ENCODE data around the gene MPPED1. TPM values are rescaled to one million over a fixed set of nuclear protein-coding genes. Genes with fewer than 3 reads are reported as not detected.

The MPPED1 gene
- polyA plus RNA-seq, 12 donors, result 0.31 to 25.8 (median 0.70) TPM; not detected in 2

DNA sequence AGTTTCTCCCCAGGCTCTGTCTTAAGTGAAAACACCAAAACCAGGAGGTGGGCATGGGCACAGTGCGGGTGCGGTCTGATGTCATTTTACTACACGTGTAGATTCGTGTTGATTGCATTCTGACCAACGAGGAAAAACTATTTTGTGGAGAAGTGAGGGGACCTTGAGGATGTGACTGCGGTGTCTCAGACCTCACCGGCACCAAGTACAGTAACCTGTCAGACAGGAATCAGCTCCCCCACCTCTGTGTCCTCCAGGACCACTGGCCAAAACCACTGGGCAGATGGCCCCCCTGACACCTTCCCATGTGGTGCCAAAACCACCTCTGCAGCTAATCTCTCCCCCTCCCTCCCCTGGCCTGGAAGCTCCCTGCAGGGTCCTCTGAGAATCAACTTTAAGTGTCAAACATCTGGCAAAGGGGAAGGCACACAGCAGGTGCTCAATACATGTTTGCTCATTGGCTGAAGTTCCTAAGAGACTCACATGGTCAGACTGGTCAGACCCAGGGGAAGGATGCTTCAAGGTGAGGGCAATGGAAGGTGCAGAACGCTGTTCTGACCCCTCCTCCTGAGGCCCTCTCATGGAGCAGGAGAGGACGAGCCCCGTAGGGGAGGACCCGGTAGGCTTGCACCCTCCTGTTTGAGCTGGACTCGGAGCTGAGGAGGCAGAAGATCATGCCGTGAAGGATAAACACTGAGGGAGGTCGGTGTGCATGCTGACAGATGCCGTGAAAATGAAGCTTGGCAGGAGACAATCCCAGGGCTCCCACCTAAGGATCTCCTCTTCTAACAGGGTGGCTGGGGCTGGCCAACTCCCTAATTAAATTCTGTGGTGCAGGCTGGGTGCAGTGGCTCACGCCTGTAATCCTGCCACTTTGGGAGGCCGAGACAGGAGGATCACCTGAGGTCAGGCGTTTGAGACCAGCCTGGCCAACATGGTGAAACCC lies 129.9 kb downstream of the MPPED1 start:
- DNase-seq, result no peak

DNA sequence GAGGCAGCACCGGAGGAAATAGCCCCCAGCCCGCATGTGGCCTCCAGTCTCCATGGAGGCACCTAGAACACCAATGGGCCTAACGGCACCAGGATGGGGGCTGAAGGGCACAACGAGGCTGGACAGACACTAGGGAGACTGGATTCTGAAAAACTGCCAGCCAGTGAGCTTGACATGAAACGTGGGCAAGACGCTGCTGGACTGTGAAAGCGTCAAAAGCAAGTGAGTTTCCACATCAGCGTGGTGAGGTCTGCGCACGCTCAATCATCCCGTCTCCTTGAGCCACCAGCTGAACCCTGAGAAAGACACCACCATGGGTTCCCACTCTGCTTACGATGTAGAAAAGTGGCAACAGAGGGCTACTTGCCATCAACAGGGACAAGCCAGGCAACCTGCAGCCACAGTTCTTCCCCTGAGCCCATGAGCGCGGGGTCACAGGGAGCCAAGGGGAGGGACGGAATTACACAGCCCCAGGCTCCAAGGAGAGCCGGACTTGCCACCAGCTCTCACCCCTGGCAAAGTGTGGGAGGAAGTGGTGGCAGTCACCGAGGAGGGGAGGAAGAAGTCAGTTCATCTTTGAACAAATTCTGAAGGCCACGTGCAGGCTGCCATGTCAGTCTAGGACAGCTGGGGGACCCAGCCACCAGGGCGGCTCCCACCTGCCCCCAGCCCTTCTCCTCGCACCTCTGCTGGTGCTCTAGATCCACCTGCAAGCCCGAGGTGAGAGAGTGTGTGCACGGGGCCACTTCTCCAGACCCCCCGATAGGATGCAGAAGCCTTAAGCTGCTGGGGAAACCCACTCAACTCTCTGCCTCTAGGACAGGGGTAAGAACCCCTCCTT lies 131.1 kb downstream of the MPPED1 start:
- no peak for DNase-seq

DNA sequence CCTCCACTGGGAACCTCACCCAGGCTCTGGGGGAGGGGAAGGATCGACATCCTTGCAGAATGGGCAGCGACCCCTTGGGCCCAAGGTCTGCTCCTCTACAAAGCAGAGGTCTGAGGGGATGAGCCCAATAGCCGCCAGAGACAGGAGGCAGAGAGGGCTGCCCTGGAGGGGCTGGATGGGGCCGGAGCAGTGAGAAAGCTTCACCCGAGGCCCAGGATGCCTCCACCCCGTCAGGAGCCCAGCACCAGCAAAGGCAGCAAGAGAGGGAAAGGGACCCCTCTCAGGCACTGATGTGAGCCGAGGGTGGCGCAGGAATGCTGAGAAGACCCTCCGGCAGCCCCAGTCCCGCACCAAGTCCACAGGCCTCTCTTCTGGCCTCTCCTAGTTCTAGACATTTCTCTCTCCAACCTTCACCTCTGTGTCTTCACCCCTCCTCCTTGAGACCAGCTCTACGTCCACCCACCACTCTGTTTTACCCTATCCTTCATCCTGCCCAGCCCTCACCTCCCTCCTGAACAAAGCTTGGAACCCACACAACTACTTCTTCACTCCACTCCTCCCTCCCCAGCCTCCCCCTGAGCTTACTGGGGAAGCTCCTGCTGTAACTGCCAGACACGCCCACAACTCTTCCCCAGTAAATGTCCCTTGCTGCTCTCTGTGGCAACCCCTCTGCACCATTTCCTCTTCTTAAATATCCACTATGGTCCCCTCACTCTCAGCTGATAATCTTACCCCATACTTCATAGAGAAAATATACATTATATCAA lies 131.9 kb downstream of the MPPED1 start:
- DNase-seq, result no peak

DNA sequence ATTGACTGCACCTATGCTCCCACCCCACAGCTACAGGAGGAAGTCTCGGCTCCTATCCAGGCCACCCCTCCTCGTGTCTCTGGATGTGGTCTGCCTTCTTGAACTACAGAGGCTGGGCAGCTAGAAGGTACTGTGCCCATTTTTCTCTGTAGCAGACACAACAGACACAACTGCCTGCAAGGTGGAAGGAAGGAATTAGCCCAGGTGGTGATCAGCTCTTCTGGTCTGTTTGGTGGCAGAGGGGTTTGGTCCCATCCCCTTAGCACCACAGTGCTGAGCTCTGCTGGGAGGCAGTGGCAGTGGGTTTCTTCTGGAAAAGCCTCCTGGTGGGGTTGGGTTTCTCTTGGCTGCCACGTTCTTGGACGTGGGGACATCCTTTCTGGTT lies 132.5 kb downstream of the MPPED1 start:
- DNase-seq, result no peak

DNA sequence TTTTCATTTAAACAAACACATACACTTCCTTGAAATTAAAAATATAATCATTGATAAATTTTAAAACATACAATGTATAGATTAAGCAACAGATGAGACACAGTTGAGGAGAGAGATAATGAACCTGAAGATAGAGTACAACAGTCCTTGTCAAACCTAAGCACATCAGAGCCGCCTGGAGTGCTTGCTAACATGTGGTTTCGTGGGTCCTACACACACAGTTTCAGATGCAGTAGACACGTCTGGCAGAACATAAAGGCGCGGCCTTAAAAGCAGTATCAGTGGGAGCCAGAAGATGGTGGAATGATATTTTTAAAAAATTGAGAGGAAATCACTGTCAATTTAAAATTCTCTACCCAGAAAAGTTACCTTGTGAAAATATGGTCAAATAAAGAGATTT lies 134.4 kb downstream of the MPPED1 start:
- no peak for DNase-seq

DNA sequence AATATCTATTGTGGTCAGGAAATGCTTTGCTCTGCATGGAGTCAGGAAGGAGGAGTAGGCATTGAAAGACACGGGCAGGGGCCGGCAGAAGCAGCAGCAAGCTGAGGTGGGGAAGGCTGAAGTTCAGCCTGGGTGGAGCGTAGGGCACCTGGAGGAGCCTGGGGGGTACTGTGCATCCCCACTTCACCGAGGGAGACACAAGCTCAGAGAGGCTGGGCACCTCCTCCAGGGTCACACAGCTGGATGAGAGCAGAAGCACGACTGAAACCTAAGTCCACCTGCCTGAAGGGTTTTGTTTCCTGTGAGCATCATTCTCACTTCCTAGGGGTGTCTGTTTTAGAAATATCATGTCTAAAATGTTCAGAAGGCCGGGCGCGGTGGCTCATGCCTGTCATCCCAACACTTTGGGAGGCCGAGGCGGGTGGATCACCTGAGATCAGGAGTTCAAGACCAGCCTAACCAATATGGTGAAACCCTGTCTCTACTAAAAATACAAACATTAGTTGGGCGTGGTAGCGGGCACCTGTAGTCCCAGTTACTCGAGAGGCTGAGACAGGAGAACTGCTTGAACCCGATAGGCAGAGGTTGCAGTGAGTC lies 138.3 kb downstream of the MPPED1 start:
- no peak for DNase-seq

DNA sequence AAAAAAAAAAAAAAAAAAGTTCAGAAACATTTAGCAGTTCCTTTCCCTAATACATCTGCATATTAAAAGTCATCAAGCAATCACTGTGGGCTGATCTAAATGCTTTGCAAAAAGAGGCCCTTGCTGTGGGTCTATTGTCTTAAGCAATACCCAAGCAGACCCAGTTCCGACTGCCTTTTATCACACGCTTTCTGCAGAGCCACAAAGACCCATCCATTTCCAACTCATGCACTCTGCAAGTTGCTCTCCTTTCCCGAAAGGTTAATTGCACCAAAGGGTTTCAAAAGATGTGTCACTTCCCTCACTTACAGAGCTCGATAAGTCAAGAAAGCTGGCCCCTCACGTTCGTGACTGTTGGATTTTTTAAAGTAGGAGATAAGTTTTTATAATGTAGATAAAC lies 138.9 kb downstream of the MPPED1 start:
- no peak for DNase-seq

DNA sequence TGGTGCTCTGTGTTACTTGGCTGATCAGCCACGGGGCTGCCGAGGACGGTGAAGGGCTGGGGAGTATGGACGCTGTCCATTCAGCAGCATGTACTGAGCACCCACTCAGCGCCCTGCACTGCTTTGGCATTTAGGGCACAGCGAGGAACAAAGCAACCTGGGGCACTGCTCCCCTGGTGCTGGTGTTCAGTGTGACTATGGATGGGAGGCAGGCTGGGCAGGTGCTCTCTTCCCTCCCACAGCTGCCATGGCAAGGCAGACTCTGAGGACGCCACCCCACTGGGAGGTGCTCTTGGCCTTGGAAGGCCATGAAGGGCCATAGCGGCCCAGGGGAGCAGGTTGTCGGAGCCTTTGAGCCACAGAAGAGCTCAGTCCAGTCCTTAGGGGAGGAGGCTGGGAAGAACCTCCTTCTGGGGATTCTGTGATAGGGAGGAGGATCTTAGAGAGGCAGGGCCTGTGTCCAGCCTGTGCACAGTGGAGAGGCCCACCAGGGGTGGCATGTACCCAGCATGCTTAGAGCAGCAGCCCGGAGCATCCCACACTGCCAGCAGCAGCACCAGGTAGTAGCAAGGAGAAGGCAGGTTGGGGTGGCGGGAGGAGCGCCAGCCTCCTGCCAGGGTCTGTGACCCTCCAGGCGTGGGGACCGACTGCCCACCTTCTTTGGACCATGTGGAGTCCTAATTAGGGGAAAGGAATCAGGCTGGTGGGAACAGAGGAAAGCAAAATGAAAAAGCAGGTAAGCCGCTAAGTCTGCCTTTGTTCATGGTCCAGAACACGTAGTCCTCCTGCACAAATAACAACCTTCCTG lies 141.8 kb downstream of the MPPED1 start:
- DNase-seq, result no peak

DNA sequence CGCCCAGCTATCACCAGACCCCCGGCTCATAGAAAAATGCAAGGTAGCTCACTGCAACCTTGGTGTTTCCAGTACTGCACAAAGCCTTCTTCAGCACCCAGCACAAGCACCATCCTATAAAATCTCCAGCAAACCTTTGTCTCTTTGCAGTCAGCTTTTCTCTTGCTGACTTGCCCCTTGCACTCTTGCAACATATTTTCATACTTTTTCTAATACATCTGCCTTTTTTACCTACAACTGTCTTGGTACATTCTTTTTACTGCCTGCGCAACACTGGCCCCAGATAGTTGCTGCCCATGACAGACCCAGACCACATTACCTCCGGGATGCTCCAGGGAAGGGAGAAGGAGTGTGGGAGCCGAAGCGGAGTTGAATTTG lies 142.4 kb downstream of the MPPED1 start:
- no peak for DNase-seq

DNA sequence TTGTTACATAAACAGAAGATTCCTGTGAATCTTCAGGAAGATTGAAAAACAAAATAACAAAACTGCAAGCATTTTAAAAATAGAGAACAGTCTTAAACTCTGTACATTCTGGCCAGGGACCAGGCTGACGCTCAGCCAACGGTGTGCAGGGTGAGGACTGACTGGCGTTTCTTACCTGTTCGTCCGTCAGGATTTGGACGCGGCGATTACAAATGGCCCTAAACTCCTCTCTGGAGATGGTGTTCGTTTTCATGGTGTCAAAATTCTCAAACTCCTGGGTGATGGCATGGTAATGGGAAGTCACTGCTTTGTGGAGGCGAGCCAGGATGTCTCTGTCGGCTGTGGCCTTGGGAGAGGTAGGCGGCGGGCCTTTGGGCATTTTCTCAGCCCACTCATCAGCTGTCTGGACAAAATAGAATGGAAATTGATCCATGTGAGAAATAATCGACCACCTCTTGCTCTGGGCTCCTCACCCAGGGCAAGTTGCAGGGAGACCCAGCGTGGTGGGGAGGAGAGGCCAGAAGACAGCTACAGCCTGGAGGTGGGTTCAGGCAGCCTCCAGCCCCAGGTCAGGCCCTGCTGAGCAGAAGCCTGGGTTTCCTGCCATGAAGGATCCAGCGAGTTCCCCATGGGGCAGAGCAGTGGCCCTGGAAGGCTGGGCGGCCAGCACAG lies 143.0 kb downstream of the MPPED1 start:
- DNase-seq, result no peak

DNA sequence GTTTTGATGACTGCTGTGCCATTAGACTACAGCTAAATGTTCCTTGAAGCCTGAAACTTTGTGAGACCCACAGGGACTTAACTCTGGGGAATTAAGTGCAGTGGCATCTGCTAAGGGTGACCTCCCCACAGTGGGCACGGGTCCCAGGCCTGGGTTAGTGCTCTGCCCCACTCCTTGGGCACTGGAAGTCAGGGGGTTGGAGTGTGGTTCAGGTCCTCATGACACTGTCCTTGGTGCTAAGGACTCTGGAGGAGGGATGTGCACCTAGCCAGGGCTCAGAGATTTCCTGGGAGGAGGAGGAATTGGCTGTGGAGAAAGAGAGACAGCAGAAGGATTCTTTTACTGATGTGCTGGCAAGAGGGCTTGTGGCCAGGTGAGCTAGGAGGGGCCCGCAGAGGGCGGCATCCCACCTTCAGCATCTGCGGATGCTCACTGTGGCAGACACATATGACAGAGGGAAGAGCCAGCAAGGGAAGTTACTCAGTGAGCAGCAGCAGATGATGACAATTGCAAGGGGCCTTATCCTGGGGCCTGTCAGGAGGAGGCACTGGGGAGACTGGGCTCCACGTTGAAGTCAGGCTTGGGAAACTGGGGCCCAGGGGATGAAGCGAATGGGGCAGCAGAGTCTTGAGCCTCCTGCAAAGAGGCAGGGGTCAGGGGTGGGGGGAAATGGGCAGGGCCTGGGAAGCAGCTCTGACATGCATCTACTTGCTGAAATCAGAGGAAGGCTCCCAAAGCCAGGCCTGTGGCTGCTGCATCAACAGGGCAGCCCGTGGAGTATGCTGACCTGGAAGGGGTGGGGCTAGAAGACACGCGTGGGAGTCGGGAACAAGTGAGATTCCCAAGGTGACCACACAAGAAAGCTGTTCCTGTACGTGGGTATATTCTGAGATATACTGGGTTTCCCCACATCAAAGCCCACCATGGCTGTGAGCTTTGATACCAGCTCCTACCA lies 144.0 kb downstream of the MPPED1 start:
- DNase-seq, result no peak

Other genes with a start within 250 kb of the MPPED1 start
- 10 to 100 TPM in 11 of 12 donors, not detected in 1; 11.7 to 24.6 (median 14.1) TPM for gene TTLL12, start 224.9 kb upstream of the MPPED1 start, polyA plus RNA-seq (ENCODE audit: insufficient read length in 12 of 12)
- gene SCUBE1, start 68.6 kb upstream of the MPPED1 start, polyA plus RNA-seq (ENCODE audit: insufficient read length in 12 of 12), result 1 to 10 TPM in 1 of 12 donors, under 1 TPM in 9, not detected in 2; 0.21 to 5.5 (median 0.53) TPM